Neutrophil (primary cell): ENCODE results near the gene SELPLG.

Source experiments
- H3K27ac ChIP-seq: fragments of 200-600 bp; sonication (generic); 2 replicates; pipeline ENCODE4 v1.5.1; 2016; ENCODE audit warnings: mild to moderate bottlenecking, moderate library complexity
- H3K27me3 ChIP-seq: fragments of 200-600 bp; sonication (generic); 2 replicates; pipeline ENCODE4 v1.6.0; 2016; ENCODE audit warnings: mild to moderate bottlenecking
- H3K36me3 ChIP-seq: fragments of 200-600 bp; sonication (generic); 2 replicates; pipeline ENCODE4 v1.5.1; 2017
- H3K4me1 ChIP-seq, 2 experiments: fragments of 200-600 bp in 1 of 2; sonication (generic) in 1 of 2; 1 replicate in 1 of 2; 2 replicates in 1 of 2; pipeline versions ENCODE4 v1.5.1 to v1.6.1; 2013 to 2016; ENCODE audit warnings: low read depth in 1 of 2, low read length in 1 of 2, mild to moderate bottlenecking in 1 of 2, moderate library complexity in 1 of 2; ENCODE audit not compliant: control insufficient read depth in 1 of 2, insufficient read depth in 1 of 2
- H3K4me3 ChIP-seq, 2 experiments: fragments of 200-600 bp in 1 of 2; sonication (generic) in 1 of 2; 1 replicate in 1 of 2; 2 replicates in 1 of 2; pipeline ENCODE4 v1.5.1; 2013 to 2016; ENCODE audit warnings: low read depth in 1 of 2, low read length in 1 of 2, mild to moderate bottlenecking in 1 of 2, moderate library complexity in 1 of 2
- H3K9me3 ChIP-seq: fragments of 200-600 bp; sonication (generic); 2 replicates; pipeline ENCODE4 v1.5.1; 2016
- CTCF ChIP-seq: fragments of 200-600 bp; sonication (generic); IDR thresholded peaks from 2 replicates; pipeline ENCODE4 v1.5.1; 2016; ENCODE audit warnings: antibody characterized with exemption

The SELPLG gene

DNA sequence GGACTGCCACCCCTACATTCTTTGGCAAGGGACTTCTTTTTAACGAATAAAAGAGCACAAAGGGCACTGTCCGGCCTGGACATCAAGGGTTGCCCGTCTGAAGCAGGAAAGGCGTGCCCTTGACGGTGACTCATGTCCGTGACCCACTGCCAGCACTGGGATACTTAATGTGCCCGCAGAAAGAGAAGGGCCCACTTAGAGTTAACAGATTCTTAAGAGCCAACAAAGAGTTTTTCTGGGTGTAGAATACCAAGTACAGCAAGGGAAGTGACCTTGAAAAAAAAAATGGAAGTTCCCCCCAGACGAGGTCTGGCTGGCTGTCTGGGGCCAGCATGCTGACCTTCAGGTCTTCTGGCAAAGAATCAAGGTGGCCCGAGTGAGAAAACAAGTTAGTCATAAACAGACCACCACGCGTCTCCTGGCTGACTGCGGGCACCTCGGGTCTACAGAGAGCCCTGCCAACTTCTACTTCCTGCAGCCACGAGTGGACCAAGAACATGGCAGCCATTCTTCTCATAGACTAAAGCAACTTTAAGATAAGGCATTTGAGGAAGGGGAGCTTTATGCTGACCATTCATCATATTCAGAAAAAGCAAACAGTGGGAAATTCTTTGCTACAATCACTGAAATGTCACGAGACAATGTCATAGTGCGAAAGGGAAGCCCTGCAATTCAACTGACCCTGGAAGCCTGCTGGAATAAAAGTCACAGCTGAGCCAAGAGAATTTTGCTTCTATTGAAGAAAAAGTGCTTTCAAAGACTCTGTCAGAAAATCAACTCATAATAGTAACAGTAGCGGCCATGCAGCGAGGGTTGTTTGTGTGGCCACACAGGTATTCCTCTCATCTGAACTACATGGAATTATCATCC is 10.5 kb upstream of the SELPLG start:
- H3K27me3 ChIP-seq, result no peaks in the 10 kb centered on the region
- peak overlapping the region; percentile 16 for H3K27ac ChIP-seq
- no peaks in the 10 kb centered on the region for H3K9me3 ChIP-seq
- no peak for TF ChIP-seq CTCF
- peaks cover 8 to 18% of the 10 kb centered on the region in 2 experiments for H3K4me1 ChIP-seq
- H3K36me3 ChIP-seq, result peaks cover 39% of the 10 kb centered on the region
- no peak overlapping the region for H3K4me3 ChIP-seq

DNA sequence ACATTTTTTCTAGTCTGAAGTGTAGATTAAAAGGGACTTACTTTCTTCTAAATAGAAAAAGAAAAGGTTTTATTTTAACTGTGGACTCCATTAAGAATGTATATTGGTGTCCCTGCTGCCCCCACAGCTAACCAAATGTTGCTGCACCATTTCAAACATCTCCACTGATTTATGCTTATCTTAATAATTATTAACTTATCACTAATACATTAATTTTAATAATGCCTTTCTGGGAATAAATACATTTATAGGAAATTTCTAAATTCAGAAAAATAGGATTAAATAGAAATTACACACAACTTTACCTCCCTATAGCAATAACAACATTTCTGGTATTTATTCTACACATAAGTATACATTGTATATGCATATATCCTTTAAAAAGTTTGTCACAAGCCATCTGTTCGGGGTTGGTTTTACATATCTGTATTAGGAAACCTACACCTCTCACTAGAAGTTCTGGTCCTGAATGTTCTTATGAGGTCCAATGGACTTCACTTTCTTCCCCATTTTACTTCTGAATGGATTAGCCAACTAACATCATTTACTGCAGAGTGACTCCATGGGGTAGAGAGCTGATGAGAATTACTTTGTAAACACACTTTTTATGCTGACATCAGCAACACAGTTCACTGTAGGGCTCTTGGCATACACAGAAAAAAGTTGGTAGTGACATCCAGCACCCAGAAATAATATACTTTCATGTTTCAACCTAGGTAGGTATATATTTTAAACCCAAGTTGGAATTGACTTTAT is 9.4 kb upstream of the SELPLG start:
- Histone ChIP-seq H3K27ac (no peak overlapping the region), H3K4me3 (no peak overlapping the region), H3K4me1 (peaks cover 12 to 22% of the 10 kb centered on the region in 2 experiments), H3K36me3 (peaks cover 28% of the 10 kb centered on the region), H3K9me3 (no peaks in the 10 kb centered on the region), H3K27me3 (no peaks in the 10 kb centered on the region)
- no peak for TF ChIP-seq CTCF

- Histone ChIP-seq H3K36me3 (peaks cover 21% of the 10 kb centered on the region), H3K27ac (peak overlapping the region; percentile 64), H3K9me3 (no peaks in the 10 kb centered on the region), H3K4me3 (no peak overlapping the region), H3K4me1 (peaks cover 19 to 28% of the 10 kb centered on the region in 2 experiments), H3K27me3 (no peaks in the 10 kb centered on the region)
- TF ChIP-seq CTCF, result no peak
Measured at GRCh38 chr12:108642269-108642870, 8.7 kb upstream of the SELPLG start.

GRCh38 chr12:108641446-108642268 is 8.0 kb upstream of the SELPLG start:
- Histone ChIP-seq H3K27ac (peak overlapping the region; percentile 64), H3K36me3 (peaks cover 17% of the 10 kb centered on the region), H3K4me1 (peaks cover 26 to 34% of the 10 kb centered on the region in 2 experiments), H3K4me3 (no peak overlapping the region), H3K9me3 (no peaks in the 10 kb centered on the region), H3K27me3 (no peaks in the 10 kb centered on the region)
- TF ChIP-seq CTCF, result no peak
